Stimulated activated naive CD8-positive, alpha-beta T cell treated with anti-CD3 and anti-CD28 coated beads, Interleukin-15, amount 100 ng/mL, for 72 hours (primary cell): Measurements from ENCODE around the gene UBE2QL1.
A peak's percentile ranks its signal among the peaks of the same experiment; 100 is the strongest.

Source experiments
- ATAC-seq: fragments of 150-1000 bp; cut with Tn5 transposase; 2 replicates; pipeline ENCODE4 v1.10.0; 2021; ENCODE audit warnings: mild to moderate bottlenecking, moderate library complexity
- DNase-seq, 2 donors: peaks; one replicate each; pipeline ENCODE4 v3.0.0; 2021 to 2022
- H3K27ac Mint-ChIP-seq, 2 donors: one replicate each; pipeline ENCODE4 v1.8.0; 2022; ENCODE audit warnings: mild to moderate bottlenecking in 2 of 2, mixed read lengths in 2 of 2, moderate library complexity in 2 of 2
- H3K27me3 Mint-ChIP-seq: one replicate; pipeline ENCODE4 v1.8.0; 2022; ENCODE audit warnings: mixed read lengths
- H3K4me1 Mint-ChIP-seq: one replicate; pipeline ENCODE4 v1.8.0; 2022; ENCODE audit warnings: mild to moderate bottlenecking, mixed read lengths
- H3K4me3 Mint-ChIP-seq, 2 donors: one replicate each; pipeline ENCODE4 v1.8.0; 2022; ENCODE audit warnings: mild to moderate bottlenecking in 2 of 2, mixed read lengths in 2 of 2, moderate library complexity in 1 of 2
- H3K9me3 Mint-ChIP-seq, 2 donors: one replicate each; pipeline ENCODE4 v1.8.0; 2022; ENCODE audit warnings: mixed read lengths in 2 of 2

The UBE2QL1 gene

DNA sequence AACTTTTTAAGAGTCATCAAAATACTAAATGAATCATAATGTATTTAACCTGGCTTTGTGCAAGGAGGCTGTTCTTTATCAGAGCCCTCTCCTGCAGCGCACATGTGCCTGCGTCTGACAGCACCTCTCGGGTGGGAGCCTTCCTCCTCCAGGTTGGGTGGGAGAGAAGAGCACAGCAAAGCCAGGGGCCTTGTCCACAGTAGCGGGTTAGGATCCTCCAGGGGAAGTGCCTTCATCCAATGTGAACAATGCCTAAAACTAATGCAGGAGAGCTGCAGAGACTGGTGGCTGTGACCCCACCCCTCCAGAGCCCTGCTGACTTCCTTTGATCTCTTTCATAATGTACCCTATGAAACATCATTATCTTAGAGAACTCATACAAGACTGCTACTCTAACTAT, 10.2 kb downstream of the UBE2QL1 start:
- Mint-ChIP-seq H3K4me3 (no peak overlapping the region), H3K27ac (no peak overlapping the region), H3K9me3 (no peaks in the 10 kb centered on the region), H3K4me1 (no peaks in the 10 kb centered on the region), H3K27me3 (peaks cover 45% of the 10 kb centered on the region)
- DNase-seq = no peak
- ATAC-seq = no peak

DNA sequence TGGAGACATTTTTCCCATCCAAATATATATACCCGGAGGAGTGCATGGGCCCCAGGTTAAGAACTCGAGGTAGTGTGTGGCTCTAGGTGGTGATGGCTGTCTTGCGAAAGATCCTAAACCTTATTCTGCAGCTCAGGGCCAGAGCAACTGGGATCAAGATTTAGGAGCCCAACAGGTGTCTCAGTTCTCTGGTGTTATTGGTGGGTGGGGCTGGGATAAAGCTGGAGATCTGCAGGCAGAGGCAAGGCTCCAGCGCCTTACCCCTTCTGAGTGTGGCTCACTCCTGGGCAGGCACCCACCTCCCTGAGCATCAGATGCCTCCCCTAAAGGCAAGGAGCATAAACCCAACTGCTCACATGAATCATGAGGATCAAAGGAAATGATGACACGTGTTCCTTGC, 11.2 kb downstream of the UBE2QL1 start:
- no peak overlapping the region for H3K4me3 Mint-ChIP-seq
- H3K27ac Mint-ChIP-seq = no peak overlapping the region
- peaks cover 34% of the 10 kb centered on the region for H3K27me3 Mint-ChIP-seq
- no peak for ATAC-seq
- H3K9me3 Mint-ChIP-seq = no peaks in the 10 kb centered on the region
- H3K4me1 Mint-ChIP-seq = no peaks in the 10 kb centered on the region
- no peak for DNase-seq

DNA sequence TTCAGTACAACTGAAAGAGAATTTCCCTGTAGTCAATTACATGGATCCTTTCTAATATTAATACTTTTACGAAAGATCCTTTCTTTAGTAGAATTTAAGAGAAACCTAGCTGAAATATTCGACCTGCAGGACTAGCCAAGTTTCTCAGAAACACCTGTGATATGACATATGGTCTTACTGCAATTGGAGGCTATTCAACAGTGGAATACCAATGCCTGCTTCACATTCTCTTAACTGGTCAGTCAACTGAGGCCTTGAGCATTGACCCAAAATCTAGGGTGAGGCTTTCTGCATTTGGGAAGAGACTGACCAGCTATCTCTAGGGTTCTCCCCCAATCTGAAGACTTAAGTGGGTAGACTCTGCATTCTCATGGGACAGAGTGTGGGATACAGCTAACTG, 12.3 kb downstream of the UBE2QL1 start:
- ATAC-seq = no peak

DNA sequence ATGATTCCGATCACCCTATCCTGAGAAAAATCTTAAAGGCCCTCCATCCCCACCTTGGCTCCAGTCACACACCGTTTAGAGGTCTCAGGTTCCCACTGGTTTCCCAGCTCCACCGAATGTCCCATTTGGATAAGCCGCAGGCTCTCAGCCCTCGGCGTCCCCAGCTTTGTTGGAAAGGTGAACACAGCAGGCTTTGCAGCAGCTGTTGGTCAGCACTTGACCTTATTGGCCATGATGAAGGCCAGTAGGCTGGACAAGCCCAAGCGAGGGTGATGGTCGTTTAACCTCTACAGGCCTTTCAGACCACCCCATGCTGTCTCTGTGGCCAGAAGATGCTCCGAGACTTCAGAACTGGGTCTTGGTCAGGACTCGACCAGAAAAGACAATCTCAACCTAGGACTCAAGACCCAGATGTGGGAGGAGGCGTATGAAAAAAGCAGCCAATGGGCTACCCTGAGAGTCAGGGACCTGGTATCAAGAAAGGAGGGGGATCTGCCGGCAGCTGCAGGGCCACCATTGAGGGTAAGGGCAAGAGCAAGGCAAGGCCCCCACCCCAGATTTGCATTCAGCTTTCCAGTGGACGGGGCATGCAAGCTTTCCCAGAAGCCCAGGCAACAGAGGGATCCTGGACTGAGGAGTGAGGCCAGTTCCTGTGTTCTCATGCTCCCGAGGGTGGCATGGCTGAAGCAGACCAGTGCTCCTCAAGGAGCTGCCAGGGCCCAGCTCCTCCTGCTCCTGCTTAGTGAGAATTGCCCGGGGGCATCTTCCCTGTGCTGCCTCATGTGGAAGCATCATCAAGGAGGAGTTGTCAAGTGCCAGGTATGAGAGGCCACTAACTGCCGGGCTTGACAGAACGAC, 13.4 kb downstream of the UBE2QL1 start:
- Mint-ChIP-seq H3K9me3 (no peaks in the 10 kb centered on the region), H3K4me3 (no peak overlapping the region), H3K27me3 (peaks cover 28% of the 10 kb centered on the region), H3K27ac (no peak overlapping the region), H3K4me1 (no peaks in the 10 kb centered on the region)
- DNase-seq (no peak), ATAC-seq (no peak)

More for the DNA sequence above, 12.3 kb downstream of the UBE2QL1 start:
- H3K4me3 Mint-ChIP-seq = no peak overlapping the region
- no peak for DNase-seq
- H3K27me3 Mint-ChIP-seq = peaks cover 27% of the 10 kb centered on the region
- H3K9me3 Mint-ChIP-seq = no peaks in the 10 kb centered on the region
- no peak overlapping the region for H3K27ac Mint-ChIP-seq
- H3K4me1 Mint-ChIP-seq = no peaks in the 10 kb centered on the region

DNA sequence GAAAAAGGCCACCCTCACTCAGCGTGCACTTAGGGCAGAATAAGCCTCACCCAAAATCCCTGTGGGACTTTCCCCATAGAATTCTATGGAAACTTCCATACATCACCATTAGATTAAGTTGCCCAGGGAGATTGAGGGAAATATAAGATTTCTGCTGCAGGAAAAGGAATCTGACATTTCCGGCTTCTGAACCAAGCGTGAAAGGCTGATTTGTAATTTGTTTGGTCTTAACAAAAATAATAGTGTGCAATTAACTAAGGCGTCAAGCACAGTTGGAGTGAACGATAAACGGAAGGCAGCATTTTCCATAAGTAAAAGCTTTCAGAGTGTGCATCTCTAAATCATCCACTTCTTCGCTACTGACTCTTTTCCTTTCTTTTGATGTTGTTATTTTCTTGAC, 14.0 kb downstream of the UBE2QL1 start:
- DNase-seq = no peak
- Mint-ChIP-seq H3K27ac (no peak overlapping the region), H3K27me3 (peaks cover 28% of the 10 kb centered on the region), H3K4me1 (no peaks in the 10 kb centered on the region), H3K9me3 (no peaks in the 10 kb centered on the region), H3K4me3 (no peak overlapping the region)
- no peak for ATAC-seq

DNA sequence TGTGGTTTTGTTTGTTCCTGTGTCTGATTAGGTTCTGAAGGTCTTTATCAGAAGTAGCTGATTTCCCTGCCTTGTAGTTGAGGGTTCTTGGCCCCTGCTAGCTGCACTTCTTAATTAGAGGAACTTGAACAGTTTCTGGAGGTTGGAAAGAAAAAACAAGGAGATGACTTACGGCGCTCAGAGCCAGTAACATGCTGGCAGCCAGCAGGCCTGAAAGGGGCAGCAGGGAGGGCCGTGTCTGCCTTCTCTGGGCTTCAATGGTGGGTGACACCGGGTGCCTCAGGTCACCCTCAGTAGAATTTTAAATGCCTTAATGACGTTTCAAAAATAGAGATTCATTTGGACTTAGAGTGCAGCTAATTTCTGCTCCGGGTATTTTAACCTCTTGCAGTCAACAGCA, 15.8 kb downstream of the UBE2QL1 start:
- H3K9me3 Mint-ChIP-seq = no peaks in the 10 kb centered on the region
- H3K27ac Mint-ChIP-seq = no peak overlapping the region
- H3K27me3 Mint-ChIP-seq = peaks cover 41% of the 10 kb centered on the region
- H3K4me1 Mint-ChIP-seq = no peaks in the 10 kb centered on the region
- no peak overlapping the region for H3K4me3 Mint-ChIP-seq
- ATAC-seq = no peak
- DNase-seq = no peak

DNA sequence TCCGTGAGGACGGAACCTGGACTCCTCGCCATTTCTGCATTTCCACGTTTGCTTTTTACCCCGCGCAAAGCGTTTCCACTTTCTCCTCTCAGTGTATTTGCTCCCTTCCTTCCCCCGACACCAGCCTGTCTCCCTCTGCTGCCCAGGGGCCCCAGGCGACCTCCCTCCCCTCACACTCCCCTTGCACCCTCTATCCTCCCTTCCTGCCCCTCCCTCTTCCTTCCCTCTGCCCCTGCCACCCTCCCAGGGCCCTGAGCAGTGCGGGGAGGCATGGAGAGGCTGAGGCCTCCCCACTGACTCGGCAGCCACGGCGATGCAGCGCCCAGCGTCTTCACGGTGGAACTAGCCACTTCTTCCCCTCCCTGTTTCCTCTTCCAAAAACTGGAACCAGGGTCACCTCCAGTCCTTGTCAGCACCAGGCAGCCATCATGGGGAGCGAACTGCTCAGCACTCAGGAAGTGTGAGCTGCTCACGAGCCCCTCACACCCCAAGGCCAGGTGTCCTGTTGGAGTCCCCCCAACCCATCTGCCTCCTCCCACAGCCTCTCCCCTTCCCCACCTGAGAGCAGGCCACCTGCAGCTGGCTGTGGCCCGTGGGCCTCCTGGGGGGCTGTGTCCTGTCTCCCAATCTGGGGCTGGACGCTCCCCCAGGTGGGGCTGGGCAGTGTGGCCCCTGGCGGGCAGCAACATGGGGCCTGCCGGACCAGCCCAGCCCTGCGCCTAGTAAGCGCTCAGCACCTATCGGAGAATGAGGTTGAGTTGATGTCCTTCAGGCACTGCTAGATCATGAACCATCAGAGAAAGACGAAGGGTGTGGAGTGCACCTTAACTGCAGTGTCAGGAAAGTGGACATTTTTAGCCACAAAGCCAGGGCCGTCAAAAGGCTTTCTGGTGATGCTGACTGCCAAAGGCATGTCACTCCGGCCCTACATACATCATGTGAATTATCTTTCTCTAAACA, 17.5 kb downstream of the UBE2QL1 start:
- DNase-seq (no peak), ATAC-seq (peak; percentile 33)
- H3K4me3 Mint-ChIP-seq = no peak overlapping the region
- no peaks in the 10 kb centered on the region for H3K4me1 Mint-ChIP-seq
- no peak overlapping the region for H3K27ac Mint-ChIP-seq
- H3K9me3 Mint-ChIP-seq = no peaks in the 10 kb centered on the region
- peaks cover 41% of the 10 kb centered on the region for H3K27me3 Mint-ChIP-seq

DNA sequence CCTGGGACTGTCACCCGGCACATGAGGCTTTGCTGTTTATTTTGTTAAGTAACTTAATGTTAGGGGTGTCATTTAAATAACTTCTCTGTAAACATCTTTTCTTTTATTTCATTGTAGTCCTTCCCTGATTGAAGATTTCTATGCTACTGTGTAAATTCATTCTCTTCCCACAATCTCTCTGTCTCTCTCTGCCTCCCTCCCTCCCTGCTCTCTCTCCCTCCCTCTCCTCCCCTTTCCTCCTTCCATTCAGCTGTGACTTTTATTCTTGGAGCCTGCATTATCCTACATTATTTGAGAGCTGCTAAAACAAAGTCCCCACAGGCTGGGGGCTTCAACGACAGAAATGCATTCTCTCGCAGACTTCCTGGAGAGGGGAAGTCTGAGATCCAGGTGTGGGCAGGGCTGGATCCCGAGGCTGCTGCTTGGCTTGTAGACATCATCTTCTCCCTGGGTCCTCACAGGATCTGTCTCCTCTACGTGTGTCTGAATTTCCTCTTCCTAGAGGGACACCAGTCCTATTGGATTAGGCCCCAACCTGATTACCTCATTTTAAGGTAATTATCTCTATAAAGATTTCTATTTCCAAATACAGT, 18.4 kb downstream of the UBE2QL1 start:
- Mint-ChIP-seq H3K4me1 (no peaks in the 10 kb centered on the region), H3K4me3 (no peak overlapping the region), H3K9me3 (no peaks in the 10 kb centered on the region), H3K27me3 (peaks cover 36% of the 10 kb centered on the region), H3K27ac (no peak overlapping the region)
- DNase-seq (no peak), ATAC-seq (no peak)

DNA sequence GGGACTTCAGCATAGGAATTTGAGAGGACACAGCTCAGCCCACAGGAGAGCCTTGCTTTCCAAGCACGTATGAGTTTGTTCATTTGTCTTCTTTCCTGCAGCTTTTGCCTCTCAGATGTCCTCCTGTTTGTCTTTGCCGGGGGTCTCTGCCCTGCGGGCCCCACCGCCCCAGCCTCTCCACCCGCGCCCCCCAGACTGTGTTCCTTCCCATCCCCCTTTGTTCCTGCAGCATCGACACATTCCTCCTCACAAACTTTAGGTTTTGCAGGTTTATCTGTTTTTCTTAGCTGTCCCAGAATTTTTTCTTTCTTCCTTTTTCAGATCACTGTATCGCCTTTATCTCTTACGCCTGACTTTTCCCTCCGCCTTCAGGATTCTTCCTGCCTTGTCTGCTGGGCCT, 18.9 kb downstream of the UBE2QL1 start:
- ATAC-seq (no peak), DNase-seq (no peak)
- H3K4me3 Mint-ChIP-seq = no peak overlapping the region
- no peaks in the 10 kb centered on the region for H3K9me3 Mint-ChIP-seq
- H3K27ac Mint-ChIP-seq = no peak overlapping the region
- H3K27me3 Mint-ChIP-seq = peaks cover 41% of the 10 kb centered on the region
- H3K4me1 Mint-ChIP-seq = no peaks in the 10 kb centered on the region

DNA sequence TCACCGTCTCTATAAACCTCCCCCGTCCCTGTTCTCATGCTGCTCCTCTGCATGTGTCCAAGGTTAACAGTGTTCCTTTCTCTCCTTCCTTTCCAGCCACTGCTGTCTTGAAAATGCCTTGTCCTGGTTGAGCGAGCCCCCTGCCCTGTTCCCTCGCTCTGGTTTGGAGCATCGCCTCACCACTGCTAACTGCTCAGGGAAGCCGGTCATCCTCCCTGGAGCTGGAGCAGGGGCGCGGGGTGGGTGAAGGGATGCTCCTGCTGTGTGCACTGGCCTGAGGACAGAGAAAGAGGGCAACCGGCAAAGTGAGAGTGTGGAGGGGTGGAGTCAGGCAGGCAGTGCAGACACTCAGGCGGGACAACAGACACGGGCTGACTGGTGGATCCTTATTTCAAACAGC, 19.4 kb downstream of the UBE2QL1 start:
- Mint-ChIP-seq H3K4me1 (no peaks in the 10 kb centered on the region), H3K27me3 (peaks cover 46% of the 10 kb centered on the region), H3K9me3 (no peaks in the 10 kb centered on the region), H3K27ac (no peak overlapping the region), H3K4me3 (no peak overlapping the region)
- ATAC-seq = no peak
- no peak for DNase-seq

DNA sequence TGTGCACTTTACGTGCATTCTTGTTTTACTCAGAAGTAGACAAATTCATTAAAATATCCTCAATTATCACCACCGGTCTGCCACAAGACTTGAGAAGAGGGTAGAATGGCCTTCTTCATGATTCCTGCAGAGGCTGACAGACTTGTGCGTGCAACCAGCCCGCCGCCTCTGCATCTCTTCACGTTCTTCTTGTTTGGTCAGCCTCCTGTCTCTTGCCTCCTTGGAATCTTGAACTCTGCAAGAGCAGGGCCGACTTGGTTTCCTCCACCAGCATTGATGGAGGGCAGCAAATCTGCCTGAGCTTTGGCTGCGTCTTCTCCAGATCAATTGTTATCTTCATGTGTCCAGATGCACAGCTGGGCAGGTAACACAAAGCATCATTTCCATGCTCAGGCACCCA, 20.2 kb downstream of the UBE2QL1 start:
- Mint-ChIP-seq H3K27ac (no peak overlapping the region), H3K4me3 (no peak overlapping the region), H3K4me1 (no peaks in the 10 kb centered on the region), H3K27me3 (peaks cover 49% of the 10 kb centered on the region), H3K9me3 (no peaks in the 10 kb centered on the region)
- DNase-seq = no peak
- no peak for ATAC-seq

DNA sequence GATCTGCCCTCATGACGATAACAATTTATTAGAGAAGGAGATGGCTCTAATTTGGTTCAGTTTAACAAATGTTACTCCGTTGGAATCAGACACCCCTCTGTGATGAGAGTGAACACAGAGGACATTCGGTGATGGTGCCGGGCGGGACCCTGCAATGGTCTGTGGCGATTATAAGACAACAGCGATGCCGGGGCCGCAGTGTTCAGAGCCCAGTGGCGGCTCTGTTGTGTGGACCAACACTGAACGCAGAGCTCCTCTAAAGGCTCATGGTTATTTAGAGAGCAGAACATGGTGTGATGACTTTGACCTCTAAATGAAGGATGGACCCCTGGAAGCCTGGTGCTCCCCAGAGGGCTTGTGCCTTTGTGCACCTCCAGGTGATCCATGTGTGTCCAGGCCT, 21.2 kb downstream of the UBE2QL1 start:
- DNase-seq (no peak), ATAC-seq (no peak)
- no peaks in the 10 kb centered on the region for H3K4me1 Mint-ChIP-seq
- H3K4me3 Mint-ChIP-seq = no peak overlapping the region
- no peaks in the 10 kb centered on the region for H3K9me3 Mint-ChIP-seq
- H3K27ac Mint-ChIP-seq = no peak overlapping the region
- peaks cover 49% of the 10 kb centered on the region for H3K27me3 Mint-ChIP-seq

DNA sequence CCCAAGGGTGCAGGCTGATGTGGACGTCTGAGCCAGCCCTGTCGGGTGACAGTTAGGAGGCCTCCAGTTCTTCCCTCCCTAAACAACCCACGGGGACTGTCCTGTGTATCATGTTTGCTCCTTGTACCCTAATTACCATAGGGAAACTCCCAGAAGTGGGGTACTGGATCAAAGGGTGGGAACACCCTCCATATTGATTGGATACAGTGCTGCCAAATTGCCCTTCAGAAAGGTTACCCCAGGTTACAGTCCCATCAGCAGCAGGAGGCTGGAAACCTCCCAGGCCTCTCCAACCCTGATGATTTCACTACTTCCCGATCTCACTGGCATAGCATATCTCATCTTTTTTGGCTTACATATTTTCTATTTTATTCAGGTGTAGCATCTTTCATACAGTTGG, 22.0 kb downstream of the UBE2QL1 start:
- DNase-seq (no peak), ATAC-seq (no peak)
- no peak overlapping the region for H3K4me3 Mint-ChIP-seq
- no peaks in the 10 kb centered on the region for H3K4me1 Mint-ChIP-seq
- no peak overlapping the region for H3K27ac Mint-ChIP-seq
- H3K27me3 Mint-ChIP-seq = peaks cover 49% of the 10 kb centered on the region
- H3K9me3 Mint-ChIP-seq = no peaks in the 10 kb centered on the region

DNA sequence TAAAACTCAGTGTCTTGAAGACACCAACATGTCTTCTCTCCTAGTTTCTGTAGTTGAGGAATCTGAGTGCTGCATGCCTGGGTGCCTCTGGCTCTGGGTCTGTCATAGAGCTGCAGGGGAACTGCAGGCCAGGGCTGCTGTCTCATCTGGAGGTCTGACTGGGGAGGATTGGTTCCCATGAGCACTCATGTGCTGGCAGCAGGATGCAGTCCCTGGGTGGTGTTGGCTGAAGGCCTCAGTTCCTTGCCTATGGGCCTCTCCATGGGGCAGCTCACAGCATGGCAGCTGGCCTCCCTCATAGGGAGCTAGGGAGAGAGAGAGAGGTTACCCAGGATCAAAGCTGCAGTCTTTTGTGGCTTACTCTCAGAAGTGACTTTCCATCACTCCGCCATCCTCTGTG, 22.6 kb downstream of the UBE2QL1 start:
- ATAC-seq (no peak), DNase-seq (no peak)
- Mint-ChIP-seq H3K4me3 (no peak overlapping the region), H3K9me3 (no peaks in the 10 kb centered on the region), H3K4me1 (no peaks in the 10 kb centered on the region), H3K27me3 (peaks cover 43% of the 10 kb centered on the region), H3K27ac (no peak overlapping the region)

DNA sequence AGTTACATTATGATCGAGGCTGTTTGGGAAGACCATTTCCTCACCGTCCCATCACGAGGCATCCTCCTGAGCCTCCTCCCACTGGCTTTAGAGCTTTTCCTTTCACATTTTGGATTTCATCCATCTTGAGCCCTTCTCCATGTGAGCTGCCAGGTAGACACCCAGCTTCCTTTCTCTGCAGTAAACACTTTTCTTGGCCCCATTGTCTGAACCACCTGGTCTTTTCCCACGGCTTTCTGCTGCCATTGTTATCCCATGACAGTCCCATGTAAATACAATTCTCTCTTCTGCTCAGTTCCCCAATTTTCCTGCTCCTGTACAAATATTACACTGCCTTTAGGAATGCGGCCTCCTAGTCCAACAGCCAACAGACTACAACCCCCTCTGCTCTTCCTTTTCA, 24.1 kb downstream of the UBE2QL1 start:
- H3K9me3 Mint-ChIP-seq = no peaks in the 10 kb centered on the region
- no peak for DNase-seq
- H3K27ac Mint-ChIP-seq = no peak overlapping the region
- no peak overlapping the region for H3K4me3 Mint-ChIP-seq
- no peaks in the 10 kb centered on the region for H3K4me1 Mint-ChIP-seq
- peaks cover 28% of the 10 kb centered on the region for H3K27me3 Mint-ChIP-seq
- ATAC-seq = no peak

DNA sequence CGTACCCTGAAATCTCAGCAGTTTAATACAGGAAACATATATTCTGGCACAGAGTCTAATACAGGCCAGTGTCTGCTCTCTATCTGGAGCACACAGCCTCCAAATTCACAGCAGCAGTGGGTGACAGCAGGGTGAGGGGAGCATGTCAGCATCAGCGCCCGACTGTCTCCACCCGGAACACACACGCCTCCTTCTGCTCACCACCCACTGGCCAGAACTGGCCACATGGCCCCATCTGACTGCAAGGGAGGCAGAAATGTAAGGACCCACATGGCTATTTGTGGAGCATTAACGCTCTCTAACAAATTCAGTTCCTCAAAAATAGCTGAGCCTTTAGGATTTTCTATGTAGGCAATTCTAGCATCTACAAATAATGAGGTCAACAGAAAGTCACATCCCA, 24.6 kb downstream of the UBE2QL1 start:
- peaks cover 24% of the 10 kb centered on the region for H3K27me3 Mint-ChIP-seq

More for the DNA sequence above, 24.6 kb downstream of the UBE2QL1 start:
- H3K4me1 Mint-ChIP-seq = no peaks in the 10 kb centered on the region
- H3K27ac Mint-ChIP-seq = no peak overlapping the region
- no peak overlapping the region for H3K4me3 Mint-ChIP-seq
- no peak for DNase-seq
- no peak for ATAC-seq
- H3K9me3 Mint-ChIP-seq = no peaks in the 10 kb centered on the region
